HG02852 (cell line): ENCODE data around the gene MPDU1.
"Not testable (repeated sequence)": the region's sequence is repeated elsewhere in the genome, so short reads cannot be mapped to it uniquely, and the experiment has no call there.

Experiments used
- ATAC-seq: cut with Tn5 transposase; IDR thresholded peaks from one replicate; pipeline ENCODE4 v1.9.1; 2021; ENCODE audit warnings: mild to moderate bottlenecking, moderate library complexity; ENCODE audit not compliant: unreplicated experiment

The MPDU1 gene

DNA sequence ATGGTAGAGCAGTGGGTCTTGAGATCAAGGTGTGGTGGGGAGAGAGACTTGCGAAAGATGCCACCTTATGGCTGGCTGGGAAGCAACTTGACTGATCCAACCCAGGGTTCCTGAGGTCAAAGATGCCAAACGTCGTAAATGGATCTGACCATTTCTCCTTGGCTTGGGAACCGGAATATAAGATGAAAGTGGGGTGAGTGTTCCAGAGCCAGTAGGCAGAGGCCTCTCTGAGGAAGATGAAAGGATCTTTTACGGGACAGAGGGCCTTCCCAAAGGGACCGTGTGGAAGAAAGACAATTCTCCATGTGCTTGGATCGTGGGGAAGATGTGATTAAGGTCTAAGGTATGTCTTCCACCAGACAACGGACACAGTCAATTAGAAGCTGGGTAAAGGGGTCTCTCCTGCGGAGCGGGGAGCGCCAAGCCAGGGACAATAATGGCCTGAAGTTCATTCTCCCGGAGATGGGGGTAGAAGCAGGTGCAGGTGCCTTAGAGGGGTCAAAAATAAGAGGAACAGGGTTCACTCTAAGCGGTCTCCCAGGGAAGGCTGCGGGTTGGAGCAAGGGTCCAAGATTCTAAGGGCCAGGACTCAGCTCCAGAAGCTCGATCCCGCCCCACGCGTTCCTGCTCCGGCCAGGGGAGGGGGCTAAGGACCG is 30.2 kb downstream of the MPDU1 start:
- no peak for ATAC-seq

DNA sequence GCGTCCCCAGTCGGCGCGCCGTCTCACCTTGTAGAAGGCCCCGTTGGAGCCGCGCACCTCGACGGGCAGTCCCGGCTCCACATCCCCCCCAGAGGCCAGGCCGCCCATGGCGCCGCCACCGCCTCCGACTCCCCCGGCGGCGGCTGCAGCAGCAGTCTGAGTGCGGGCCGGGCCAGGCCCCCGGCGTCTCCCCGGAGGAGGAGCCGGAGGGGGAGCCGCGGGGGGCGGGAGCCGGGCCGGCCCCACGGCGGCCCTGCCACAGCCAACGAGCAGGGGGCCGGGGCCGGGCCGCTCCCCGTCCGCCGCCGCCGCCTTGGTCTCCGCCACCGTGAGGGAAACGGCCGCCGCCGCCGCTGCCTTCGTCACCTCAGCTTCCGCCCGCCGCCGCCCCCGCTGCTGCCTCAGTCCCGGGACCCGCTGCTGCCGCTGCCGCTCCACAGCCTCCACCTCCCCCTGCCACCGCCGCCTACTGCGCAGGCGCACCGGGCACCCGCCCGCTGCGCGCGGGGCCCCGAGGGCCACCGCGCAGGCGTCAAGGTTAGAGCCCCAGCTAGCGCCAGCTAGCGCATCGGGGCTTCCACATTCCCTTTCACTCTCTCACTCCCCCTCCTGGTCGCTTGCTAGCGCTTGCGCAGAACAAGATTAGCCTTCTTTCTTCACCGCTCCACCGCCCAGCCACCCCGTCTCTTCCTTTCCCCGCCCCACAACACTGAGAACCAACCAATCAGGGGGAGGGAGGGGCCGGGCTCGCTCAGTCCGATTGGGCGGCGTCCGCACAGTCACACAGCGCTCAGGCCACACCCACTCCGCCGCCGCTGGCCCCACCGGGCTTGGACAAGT is 31.0 kb downstream of the MPDU1 start, which contains the start of gene FXR2:
FXR2 (minus strand) TSS at position 473 of the 840 bp plus-strand sequence; CDS start at position 108, 365 bp downstream.
- ATAC-seq, result peak; percentile 85

DNA sequence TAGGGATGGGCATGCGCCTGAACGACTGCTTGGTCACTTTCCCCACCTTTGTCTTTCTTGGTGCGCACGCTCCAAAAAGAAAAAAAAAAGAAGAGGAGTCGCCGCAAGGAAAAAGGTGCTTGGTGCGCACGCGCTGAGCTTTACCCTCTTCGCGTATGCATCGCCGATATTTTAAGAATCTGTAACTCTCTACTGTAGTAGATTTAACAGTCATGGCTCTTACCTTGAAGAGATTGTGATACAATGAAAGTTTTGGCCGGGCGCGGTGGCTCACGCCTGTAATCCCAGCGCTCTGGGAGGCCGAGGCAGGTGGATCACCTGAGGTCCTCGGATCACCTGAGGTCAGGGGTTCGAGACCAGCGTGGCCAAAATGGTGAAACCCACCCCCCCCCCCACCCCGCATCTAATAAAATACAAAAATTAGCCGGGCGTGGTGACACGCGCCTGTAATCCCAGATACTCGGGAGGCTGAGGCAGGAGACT is 31.7 kb downstream of the MPDU1 start:
- no peak for ATAC-seq

DNA sequence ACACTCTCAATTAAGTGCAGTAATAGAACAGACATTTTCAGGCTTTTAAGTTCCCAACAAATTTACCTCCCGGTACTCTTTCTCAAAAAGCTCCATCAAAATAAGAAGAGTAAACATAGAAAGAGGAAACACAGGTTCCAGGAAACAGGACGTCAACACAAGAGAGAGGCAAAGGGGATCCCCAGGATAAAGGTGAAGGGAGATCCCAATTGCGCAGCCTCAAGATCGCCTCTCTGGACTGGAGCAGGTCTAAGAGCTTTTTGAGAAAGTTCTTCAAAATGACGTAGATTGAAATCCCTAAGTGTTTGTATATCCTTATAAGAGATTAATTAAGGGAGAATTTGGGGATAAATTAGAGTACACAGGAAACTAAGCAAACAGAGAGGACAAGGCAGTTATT is 35.0 kb downstream of the MPDU1 start:
- no peak for ATAC-seq

DNA sequence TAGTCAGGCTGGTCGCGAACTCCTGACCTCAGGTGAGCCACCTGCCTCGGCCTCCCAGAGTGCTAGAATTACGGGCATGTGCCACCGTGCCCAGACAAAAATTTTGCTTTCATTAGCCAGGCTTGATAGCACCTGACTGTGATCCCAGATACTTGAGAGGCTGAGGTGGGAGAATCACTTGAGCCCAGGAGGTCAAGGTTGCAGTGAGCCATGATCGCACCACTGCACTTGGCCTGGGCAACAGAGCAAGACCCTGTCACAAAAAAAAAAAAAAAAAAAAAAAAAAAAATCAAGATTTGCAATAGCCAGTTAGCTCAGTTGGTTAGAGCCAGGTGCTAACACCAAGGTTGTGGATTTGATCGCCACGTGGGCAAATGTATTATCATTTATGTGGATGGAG is 37.2 kb downstream of the MPDU1 start:
- ATAC-seq, result no peak

DNA sequence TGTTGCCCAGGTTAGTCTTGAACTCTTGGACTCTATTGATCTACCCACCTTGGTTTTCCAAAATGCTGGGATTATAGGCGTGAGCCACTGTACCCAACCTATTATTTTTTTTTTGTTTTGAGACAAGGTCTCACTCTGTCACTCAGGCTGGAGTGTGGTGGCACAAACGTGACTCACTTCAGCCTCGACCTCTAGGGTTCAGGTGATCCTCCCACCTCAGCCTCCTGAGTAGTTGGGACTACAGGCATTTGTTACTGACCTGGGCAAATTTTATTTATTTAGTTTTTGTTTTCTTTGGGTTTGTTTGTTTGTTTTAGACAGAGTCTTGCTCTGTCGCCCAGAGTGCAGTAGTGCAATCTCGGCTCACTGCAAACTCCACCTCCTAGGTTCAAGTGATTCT is 40.0 kb downstream of the MPDU1 start:
- no peak for ATAC-seq

DNA sequence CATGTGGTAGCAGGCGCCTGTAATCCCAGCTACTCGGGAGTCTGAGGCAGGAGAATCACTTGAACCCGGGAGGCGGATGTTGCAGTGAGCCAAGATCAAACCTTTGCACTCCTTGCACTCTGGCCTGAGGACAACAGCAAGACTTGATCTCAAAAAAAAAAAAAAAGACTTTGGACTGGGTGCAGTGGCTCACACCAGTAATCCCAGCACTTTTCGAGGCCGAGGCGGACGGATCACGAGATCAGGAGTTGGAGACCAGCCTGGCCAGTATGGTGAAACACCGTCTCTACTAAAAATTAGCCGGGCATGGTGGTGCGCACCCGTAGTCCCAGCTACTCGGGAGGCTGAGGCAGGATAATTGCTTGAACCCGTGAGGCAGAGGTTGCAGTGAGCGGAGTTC is 42.1 kb downstream of the MPDU1 start:
- ATAC-seq, result not testable (repeated sequence)

DNA sequence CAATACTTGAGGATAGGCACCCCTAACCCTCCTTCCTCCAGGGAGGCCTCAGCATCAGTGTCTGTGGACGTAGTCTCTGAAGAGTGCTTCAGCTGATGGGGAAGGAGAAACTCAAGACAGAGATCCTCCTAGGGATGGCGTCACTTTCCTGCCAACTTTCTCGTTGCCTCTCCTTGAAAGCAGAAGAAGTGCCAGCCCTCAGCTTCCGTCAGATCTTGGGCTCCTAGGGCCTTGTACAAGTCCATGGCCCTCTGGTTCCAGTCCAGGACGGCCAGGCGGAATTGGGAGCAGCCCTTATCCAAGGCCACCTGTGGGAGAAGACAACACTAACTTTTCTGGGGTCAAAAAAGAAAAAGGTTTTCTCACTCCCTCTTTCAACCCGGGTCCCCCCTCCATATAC is 42.7 kb downstream of the MPDU1 start:
- no peak for ATAC-seq

DNA sequence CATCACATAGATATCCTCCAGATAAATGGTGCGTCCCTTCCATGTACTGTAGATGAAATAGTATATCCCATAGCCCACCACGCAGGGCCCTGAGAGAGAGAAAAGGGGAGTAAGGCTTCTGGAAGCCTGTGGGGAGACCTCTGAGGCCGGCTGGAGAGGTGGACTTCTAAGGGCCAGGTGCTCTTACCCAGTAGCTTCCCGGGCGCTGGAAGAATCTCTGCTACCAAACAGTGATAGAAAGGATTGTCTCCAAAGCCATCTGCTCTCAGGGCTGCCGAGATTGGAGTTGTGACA is 43.3 kb downstream of the MPDU1 start:
- ATAC-seq, result no peak

DNA sequence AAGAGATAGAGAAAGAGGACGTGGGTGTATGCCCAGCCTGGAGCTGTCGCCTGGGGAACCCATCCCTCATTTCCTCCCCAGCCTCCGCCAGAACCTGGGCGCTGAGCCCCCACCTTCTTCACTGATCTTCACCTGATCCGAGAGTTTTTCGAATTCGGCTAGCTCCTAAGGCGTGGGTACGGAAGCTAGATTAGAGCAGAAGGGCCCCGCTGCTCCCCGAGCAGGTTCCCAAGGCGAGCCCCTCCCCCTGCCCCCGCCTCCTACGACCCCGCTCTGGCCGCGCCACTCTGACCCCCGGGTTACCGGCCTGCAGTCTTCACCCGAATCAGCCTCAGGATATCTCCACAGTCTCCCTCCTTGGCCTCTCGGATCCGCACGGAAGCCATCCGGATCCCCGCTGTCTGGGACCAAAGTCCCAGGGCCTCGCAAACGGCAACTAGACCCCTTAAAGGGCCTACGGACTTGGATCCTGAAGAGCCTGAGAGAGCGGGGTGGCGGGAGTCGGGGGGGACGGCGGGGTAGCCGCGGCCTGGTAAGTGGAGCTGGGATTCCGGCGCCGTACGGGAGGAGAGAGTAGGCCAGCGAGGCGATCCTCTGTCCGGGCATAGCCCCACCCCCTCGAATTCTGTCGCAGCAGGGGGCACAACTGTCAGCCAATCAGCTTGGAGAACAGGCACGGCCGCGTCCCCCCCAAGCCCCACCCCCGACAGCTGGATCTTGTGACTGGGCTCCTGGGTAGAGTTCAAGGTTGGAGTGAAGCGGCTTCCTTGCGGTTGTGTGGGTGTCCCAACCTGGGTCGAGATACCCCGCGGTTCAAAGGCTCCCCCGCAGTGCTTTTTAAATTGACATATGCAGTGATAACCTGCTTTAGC is 43.8 kb downstream of the MPDU1 start, which contains the start of gene SAT2:
SAT2 (minus strand) TSS at position 572 of the 872 bp plus-strand sequence; CDS start at position 386, 186 bp downstream.
- peak; percentile 92 for ATAC-seq

DNA sequence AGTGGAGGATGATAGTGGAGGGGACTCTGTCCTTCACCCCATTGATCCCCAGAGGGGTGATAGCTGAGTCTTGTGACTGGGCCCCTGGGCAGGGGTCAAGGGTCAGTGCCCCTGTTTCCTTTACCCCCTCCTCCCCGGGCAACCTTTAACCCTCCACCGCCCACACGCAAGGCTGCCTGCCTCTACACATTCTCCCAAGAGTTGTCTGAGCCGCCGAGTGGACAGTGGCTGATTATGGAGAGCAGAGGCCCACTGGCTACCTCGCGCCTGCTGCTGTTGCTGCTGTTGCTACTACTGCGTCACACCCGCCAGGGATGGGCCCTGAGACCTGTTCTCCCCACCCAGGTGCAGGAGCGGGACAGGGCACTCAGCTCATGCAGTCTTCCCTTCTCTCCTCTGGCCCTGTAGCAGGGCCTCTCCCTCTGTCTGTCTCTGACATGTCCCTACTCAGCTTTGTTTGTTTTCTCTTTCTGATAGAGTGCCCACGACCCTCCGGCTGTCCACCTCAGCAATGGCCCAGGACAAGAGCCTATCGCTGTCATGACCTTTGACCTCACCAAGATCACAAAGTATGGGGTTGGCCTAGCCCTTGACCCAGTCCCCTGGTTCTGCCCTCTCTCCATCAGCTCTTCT is 46.4 kb downstream of the MPDU1 start, which contains the start of gene SHBG:
SHBG (plus strand) TSS at position 197 of the 633 bp plus-strand sequence; CDS start at position 235, 38 bp downstream.
- ATAC-seq, result no peak

DNA sequence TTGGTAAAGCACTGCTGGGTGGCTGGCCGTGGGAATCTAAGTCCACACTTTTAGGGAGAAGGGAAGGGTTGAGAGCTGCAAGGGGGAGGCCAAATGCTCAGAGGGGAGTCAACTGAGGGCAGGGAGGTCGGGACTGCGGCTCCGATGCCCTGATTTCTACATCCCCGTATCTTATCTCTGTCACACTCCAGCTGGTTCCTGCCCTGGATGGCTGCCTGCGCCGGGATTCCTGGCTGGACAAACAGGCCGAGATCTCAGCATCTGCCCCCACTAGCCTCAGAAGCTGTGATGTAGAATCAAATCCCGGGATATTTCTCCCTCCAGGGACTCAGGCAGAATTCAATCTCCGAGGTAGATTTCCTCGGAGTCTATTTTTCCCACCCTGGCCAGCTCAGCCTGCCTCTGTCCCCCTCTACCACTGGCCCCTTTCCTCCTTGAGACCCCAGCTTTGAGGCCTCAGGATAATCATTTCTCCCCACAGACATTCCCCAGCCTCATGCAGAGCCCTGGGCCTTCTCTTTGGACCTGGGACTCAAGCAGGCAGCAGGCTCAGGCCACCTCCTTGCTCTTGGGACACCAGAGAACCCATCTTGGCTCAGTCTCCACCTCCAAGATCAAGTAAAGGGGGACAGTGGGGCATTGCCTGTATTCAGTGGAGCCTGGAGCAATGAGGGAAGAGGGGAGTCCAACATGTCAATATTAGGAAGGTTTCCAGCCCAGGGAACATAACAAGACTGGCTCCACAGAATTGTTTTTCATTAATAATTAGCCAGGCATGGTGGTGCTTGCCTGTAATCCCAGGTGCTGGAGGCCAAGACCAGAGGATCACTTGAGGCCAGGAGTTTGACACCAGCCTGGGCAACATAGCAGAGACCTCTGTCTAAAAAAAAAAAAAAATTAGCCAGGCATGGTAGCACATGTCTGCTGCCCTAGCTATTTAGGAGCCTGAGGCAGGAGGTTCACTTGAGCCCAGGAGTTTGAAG is 48.0 kb downstream of the MPDU1 start:
- no peak for ATAC-seq

DNA sequence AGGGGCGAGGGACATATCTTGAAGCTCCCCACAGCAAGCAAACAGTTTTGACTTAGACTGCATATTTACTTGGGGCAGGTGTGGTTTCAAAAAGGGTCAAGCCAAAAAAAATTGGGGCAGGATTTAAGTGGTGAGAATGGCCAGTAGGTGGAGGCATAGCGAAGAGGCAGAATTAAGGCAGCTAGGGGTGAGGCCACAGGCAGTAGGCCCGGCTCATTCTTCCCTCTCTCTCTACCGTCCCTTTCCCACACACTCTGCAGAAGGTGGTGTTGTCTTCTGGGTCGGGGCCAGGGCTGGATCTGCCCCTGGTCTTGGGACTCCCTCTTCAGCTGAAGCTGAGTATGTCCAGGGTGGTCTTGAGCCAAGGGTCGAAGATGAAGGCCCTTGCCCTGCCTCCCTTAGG is 48.8 kb downstream of the MPDU1 start:
- ATAC-seq, result no peak

DNA sequence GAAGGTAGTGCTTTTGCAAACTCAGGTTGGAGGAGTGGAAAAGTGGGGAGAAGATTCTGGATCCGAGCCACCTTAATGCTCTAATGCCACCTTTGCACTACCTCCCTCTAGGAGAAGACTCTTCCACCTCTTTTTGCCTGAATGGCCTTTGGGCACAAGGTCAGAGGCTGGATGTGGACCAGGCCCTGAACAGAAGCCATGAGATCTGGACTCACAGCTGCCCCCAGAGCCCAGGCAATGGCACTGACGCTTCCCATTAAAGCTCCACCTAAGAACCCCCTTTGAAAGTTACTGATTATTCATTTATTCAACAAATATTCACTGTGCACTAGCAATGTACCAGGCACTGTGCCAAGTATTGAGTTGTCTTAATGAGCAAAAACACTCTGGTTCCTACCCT is 49.4 kb downstream of the MPDU1 start:
- no peak for ATAC-seq

DNA sequence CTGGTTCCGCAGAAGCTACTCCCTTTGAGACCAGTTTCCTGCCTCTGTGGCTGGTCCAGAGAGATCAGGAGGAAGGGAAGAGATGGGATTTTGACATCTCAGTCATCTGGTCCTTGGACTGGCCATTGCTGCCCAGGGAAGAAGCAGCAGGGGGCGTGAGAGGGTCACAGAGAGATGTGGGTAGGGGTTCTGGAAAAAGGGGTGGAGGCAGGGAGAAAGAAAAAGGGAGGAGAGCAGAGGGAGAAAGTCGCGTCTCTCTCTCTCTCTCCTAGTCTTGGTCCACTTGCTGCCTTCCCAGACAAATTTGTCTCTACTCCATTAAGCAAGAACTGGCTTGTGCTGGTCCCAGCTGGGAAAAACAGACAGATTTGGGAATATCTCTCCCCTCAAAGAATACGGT is 50.7 kb downstream of the MPDU1 start:
- no peak for ATAC-seq

DNA sequence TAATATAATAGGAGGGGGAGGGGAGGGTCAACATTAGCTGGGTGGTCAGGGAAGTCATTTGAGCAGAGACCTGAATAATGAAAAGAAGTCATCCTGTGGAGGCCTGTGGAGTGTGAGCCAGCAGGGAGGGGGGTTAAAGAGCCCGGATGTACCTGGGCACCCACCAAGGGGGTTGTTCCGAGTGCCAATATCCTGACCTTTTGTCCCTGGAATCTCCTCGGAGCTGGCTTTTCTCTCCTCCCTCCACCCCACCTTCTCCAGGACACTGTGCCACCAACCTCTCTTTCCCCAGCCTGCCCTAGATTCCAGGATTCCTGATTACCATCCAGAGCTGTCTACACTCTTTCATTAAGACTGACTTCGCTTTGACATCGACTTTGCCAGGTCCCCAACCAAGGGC is 52.5 kb downstream of the MPDU1 start:
- no peak for ATAC-seq
